GM21529 (cell line): ENCODE results near the gene CYB561D1.

Source experiments
- ATAC-seq: cut with Tn5 transposase; IDR thresholded peaks from one replicate; pipeline ENCODE4 v1.9.1; 2021; ENCODE audit not compliant: unreplicated experiment

The CYB561D1 gene

GRCh38 chr1:109479901-109480300 lies 14.0 kb upstream of the CYB561D1 start:
- no peak for ATAC-seq

DNA sequence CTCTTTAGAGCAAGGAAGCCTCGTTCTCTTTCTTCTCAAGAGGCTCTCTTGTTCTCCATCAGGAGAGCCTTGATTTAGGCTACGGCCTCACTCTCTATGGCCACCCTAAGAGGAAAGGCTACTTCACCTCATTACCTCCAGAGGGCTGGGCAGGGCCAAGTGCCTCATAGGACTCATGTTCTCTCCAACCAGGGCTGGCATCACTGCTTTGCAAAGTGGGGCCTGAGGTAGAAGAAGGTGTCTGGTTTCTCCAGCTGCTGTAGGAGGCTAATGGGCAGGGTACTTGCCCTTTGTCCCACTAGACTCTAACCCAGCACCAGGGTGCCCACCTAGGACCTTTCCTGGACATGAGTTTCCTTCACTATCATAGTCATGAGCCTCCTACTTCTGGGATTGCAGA lies 12.2 kb upstream of the CYB561D1 start:
- no peak for ATAC-seq

DNA sequence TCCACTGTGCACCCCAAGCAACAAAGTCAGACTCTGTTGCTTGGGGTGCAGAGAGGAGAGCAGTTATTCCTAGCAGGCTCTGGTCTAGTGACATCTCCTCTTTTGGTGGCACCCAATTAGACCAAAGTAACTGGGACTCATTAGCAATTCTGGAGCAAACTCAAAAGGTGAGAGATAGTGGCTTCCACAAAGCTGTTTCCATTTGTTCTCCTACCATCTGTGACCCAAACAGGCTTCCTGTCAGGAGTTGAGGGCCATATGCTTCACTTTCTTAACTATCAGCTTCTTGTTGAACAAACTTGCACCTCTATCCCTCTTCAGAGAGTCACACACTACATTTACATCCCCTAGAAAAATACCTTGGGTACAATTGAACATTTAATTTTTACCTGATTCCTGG lies 11.7 kb upstream of the CYB561D1 start:
- no peak for ATAC-seq

- ATAC-seq: peak; percentile 25
These were observed 10.9 kb upstream of the CYB561D1 start for GRCh38 chr1:109482791-109483671.

GRCh38 chr1:109483672-109484518 lies 10.0 kb upstream of the CYB561D1 start, which contains the start of gene ATXN7L2:
ATXN7L2 (plus strand) TSS chr1:109483905; CDS start chr1:109483954, 49 bp downstream.
- peak; percentile 71 for ATAC-seq

DNA sequence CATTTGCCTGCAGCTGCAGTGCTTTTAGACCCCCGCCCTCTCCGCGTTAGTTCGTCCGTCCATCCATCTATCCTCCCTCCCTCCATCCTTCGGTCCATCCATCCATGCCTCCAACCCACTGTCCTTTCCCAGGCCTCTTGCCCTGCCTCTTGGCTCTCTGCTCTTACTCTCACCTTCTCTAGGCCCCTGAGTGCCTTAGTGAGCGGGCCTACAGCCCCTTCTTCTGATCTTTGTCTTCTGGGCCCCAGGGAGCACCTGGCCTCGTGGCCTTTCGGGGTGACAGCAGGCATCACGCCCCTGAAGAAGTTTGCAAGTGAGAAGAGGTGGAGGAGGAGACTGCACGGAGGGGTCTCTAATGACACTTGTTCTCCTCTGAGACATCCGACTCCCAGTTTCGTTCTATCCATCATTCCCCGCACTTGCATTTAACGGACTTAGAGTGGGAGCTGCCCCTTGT lies 9.3 kb upstream of the CYB561D1 start:
- ATAC-seq: peak; percentile 6

- no peak for ATAC-seq
These were observed 8.9 kb upstream of the CYB561D1 start for GRCh38 chr1:109485001-109485400.

- ATAC-seq: no peak
These were observed 6.6 kb upstream of the CYB561D1 start for GRCh38 chr1:109487261-109487660.

DNA sequence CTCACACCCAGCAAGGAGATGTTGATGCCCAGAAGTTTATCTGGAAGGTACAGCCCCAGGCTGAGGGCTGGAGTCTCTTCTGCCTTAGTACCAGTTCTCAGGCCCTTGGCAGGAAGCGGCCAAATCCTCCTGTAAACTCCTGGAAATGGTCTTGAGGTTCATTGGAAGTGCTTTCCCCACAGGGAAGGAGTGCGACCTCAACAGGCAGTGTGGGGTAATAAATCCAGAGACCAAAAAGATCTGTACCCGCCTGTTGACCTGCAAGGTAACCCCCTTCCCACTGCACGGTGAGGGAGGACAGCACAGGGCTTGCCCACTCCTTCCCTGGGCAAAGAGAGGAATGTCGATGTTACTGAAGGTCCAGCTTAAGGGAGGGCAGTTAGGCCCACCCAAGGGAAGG lies 5.7 kb upstream of the CYB561D1 start:
- ATAC-seq: no peak

GRCh38 chr1:109488696-109489095 lies 5.2 kb upstream of the CYB561D1 start:
- no peak for ATAC-seq

GRCh38 chr1:109490029-109490933 lies 3.6 kb upstream of the CYB561D1 start:
- no peak for ATAC-seq

- ATAC-seq: no peak
These were observed 3.0 kb upstream of the CYB561D1 start for GRCh38 chr1:109490934-109491302.

GRCh38 chr1:109491372-109491771 lies 2.5 kb upstream of the CYB561D1 start:
- ATAC-seq: no peak

DNA sequence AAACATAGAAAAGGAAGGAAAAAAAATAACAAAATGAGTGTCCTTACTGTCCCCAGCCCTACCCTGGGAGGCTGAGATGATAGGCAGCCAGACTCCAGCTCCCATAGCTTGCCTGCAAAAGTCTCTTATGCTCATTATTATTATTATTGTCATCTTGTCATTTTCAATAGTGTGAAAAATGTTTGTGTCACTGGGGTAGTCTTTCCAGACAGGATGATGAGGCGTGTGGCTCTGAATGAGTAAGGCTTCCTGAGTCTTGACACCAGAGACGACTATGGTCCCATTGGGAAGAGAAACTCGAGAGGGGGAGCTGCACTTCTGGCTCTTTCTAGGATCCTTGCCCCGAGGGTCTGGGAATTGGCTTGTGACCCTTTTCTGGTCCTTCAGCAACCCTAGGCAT lies 1.1 kb upstream of the CYB561D1 start:
- no peak for ATAC-seq

GRCh38 chr1:109493227-109493626 lies 667 bp upstream of the CYB561D1 start:
- ATAC-seq: no peak

- ATAC-seq: no peak
These were observed 1.8 kb downstream of the CYB561D1 start for GRCh38 chr1:109495738-109496137.

GRCh38 chr1:109497449-109498160 lies 3.7 kb downstream of the CYB561D1 start:
- no peak for ATAC-seq

- no peak for ATAC-seq
These were observed 4.4 kb downstream of the CYB561D1 start for GRCh38 chr1:109498161-109498801.

GRCh38 chr1:109499081-109499480 lies 5.2 kb downstream of the CYB561D1 start:
- no peak for ATAC-seq
